GM12878 (cell line): Measurements from ENCODE around the gene RPAP3. TPM values are rescaled to one million over a fixed set of nuclear protein-coding genes. Genes with fewer than 3 reads are reported as not detected.
A peak's percentile ranks its signal among the peaks of the same experiment; 100 is the strongest.

Source experiments
- ATAC-seq: fragments of 200-7000 bp; cut with Tn5 transposase; 3 replicates; pipeline ENCODE4 v1.9.1; 2020; ENCODE audit warnings: mild to moderate bottlenecking, moderate library complexity
- BruUV-seq: library from RNA; stranded (reverse); fragments of 400-500 nt; replicated peaks from 2 replicates; lab custom pipeline; 2021; lab: Mats Ljungman, UMichigan
- CTCF ChIA-PET: fragments of 300-600 bp; sonication (Branson Sonifier 250); formaldehyde crosslinking; extraction: SDS; loops from one replicate; lab custom pipeline; 2021; ENCODE audit warnings: inconsistent platforms; lab: Yijun Ruan, JAX
- POLR2A ChIA-PET: fragments of 350-600 bp; formaldehyde crosslinking; extraction: SDS; loops from one replicate; lab custom pipeline; 2021; ENCODE audit warnings: inconsistent platforms; lab: Charles Lee
- RAD21 ChIA-PET: fragments of 300-600 bp; sonication (Branson Sonifier 250); formaldehyde crosslinking; loops from one replicate; lab custom pipeline; 2023; ENCODE audit warnings: antibody characterized with exemption; ENCODE audit not compliant: unreplicated experiment; lab: Charles Lee
- SMC1A ChIA-PET: fragments of 300-600 bp; sonication (Branson Sonifier 250); formaldehyde crosslinking; loops from one replicate; lab custom pipeline; 2023; ENCODE audit not compliant: unreplicated experiment, uncharacterized antibody; lab: Charles Lee
- DNase-seq: peaks from one replicate; pipeline ENCODE4 v3.0.0-alpha.2; 2011; ENCODE audit warnings: low read depth, low spot score
- FAIRE-seq: peaks from 3 replicates; lab custom pipeline; 2011; peaks lifted over from hg19 to GRCh38; lab: Jason Lieb, UNC
- H2AFZ ChIP-seq: 2 replicates; pipeline ENCODE4 v1.6.0; 2011; ENCODE audit warnings: low read depth, low read length, control low read depth; ENCODE audit not compliant: control insufficient read depth
- H3K27ac ChIP-seq: 2 replicates; pipeline ENCODE4 v1.5.1; 2011; ENCODE audit warnings: control low read depth; ENCODE audit not compliant: control insufficient read depth, insufficient read depth
- H3K27me3 ChIP-seq, 2 experiments: replicated peaks in 1 of 2; 2 replicates each; pipeline versions ENCODE4 v1.6.0 to v1.6.1; 2011; ENCODE audit warnings: low read length in 1 of 2; ENCODE audit not compliant: control insufficient read depth in 2 of 2, insufficient read depth in 2 of 2
- H3K36me3 ChIP-seq, 2 experiments: 2 replicates each; pipeline ENCODE4 v1.5.1; 2011; ENCODE audit warnings: low read length in 1 of 2; ENCODE audit not compliant: control insufficient read depth in 2 of 2, insufficient read depth in 2 of 2
- H3K4me1 ChIP-seq: 2 replicates; pipeline ENCODE4 v1.6.1; 2011; ENCODE audit warnings: mild to moderate bottlenecking, low read length, moderate library complexity, mixed read lengths; ENCODE audit not compliant: control insufficient read depth, insufficient read depth
- H3K4me2 ChIP-seq: 2 replicates; pipeline ENCODE4 v1.6.0; 2011; ENCODE audit warnings: control low read depth; ENCODE audit not compliant: control insufficient read depth, insufficient read depth
- H3K4me3 ChIP-seq: fragments of 200-600 bp; sonication (generic); 2 replicates; pipeline ENCODE4 v1.5.1; 2016
- H3K79me2 ChIP-seq: 2 replicates; pipeline ENCODE4 v1.6.0; 2011; ENCODE audit warnings: low read length; ENCODE audit not compliant: control insufficient read depth, insufficient read depth
- H3K9ac ChIP-seq: 2 replicates; pipeline ENCODE4 v1.8.0; 2011; ENCODE audit warnings: low read length, control low read depth, mixed read lengths; ENCODE audit not compliant: control insufficient read depth, insufficient read depth
- H3K9me3 ChIP-seq: replicated peaks from 3 replicates; pipeline ENCODE4 v1.5.1; 2011; ENCODE audit warnings: mild to moderate bottlenecking, low read length; ENCODE audit not compliant: control insufficient read depth, insufficient read depth
- H4K20me1 ChIP-seq: 2 replicates; pipeline ENCODE4 v1.6.0; 2011; ENCODE audit not compliant: control insufficient read depth, insufficient read depth
- CHD4 ChIP-seq: fragments of 200-600 bp; sonication (generic); IDR thresholded peaks from 2 replicates; pipeline ENCODE4 v1.6.1; 2016; ENCODE audit warnings: mild to moderate bottlenecking
- JUNB ChIP-seq: IDR thresholded peaks from 2 replicates; pipeline ENCODE4 v1.6.1; 2016; ENCODE audit warnings: antibody characterized with exemption, mild to moderate bottlenecking
- MEF2B ChIP-seq: fragments of 450-650 bp; IDR thresholded peaks from 2 replicates; pipeline ENCODE4 v1.6.1; 2018; ENCODE audit warnings: mild to moderate bottlenecking, moderate library complexity; ENCODE audit not compliant: partially characterized antibody, poor library complexity, severe bottlenecking
- RAD21 ChIP-seq: IDR thresholded peaks from 2 replicates; pipeline ENCODE4 v1.6.1; 2011; ENCODE audit warnings: mild to moderate bottlenecking, low read depth, low read length, moderate library complexity; ENCODE audit not compliant: insufficient read depth
- RB1 ChIP-seq: fragments of 450-650 bp; formaldehyde crosslinking; IDR thresholded peaks from 2 replicates; pipeline ENCODE4 v1.6.1; 2017; ENCODE audit warnings: mild to moderate bottlenecking, borderline replicate concordance
- ZNF274 ChIP-seq: IDR thresholded peaks from one replicate; pipeline ENCODE4 v1.8.0; 2011; ENCODE audit not compliant: insufficient read length, insufficient read depth
- WGBS: methylation state at CpG from one replicate; pipeline ENCODE4 v1.1.6; 2016; ENCODE audit warnings: low lambda C conversion rate; ENCODE audit not compliant: insufficient replicate concordance, insufficient coverage; ENCODE audit errors: missing lambda C conversion rate; 5-methylcytosine and 5-hydroxymethylcytosine counted together
- in situ Hi-C: fragments of 300-500 bp; cut with MboI; formaldehyde crosslinking; loops from 9 replicates; pipeline ENCODE4 v1.14.3; 2018; ENCODE audit warnings: mixed read lengths
- intact Hi-C: fragments of 100-400 bp; cut with micrococcal nuclease; formaldehyde crosslinking; loops from one replicate; pipeline ENCODE4 v1.14.2; 2022; ENCODE audit not compliant: unreplicated experiment
- polyA plus RNA-seq, 11 experiments: library from polyadenylated mRNA; depleted of rRNA in 4 of 11; unstranded in 6 of 11; stranded (reverse) in 5 of 11; fragments of >200 nt; fragmentation: Nextera tagmentation in 4 of 11; fragmentation: Illumina TruSeq in 1 of 11; extraction: Ambion mirVana in 4 of 11; extraction: Trizol in 1 of 11; gene quantifications; 1 replicate in 1 of 11; 2 replicates in 10 of 11; pipeline versions ENCODE4 v1.2.1 to v1.2.3, GENCODE V29; 2011 to 2016; ENCODE audit warnings: inconsistent platforms in 2 of 11, missing spikeins in 2 of 11, low read depth in 1 of 11
- total RNA-seq, 4 experiments: library from RNA; depleted of rRNA in 3 of 4; stranded (reverse); fragments of >200 nt in 3 of 4; fragmentation: Illumina TruSeq in 1 of 4; extraction: Trizol in 1 of 4; gene quantifications; 2 replicates each; pipeline versions ENCODE4 v1.2.1 to v1.2.3, GENCODE V29; 2013 to 2021
- TF ChIP-seq, protein P1 (sequence below): IDR thresholded peaks from 2 replicates; pipeline ENCODE4 v1.6.1; 2012; ENCODE audit warnings: low read depth, low read length, improper control_type of control experiment

Gene RPAP3
- total and polyA plus RNA-seq, 10 of the 15 experiments (the other 5 are each of a cell fraction or from before 2014, with no cell fraction given) = 14.1 to 50.6 (median 28.4) TPM

DNA sequence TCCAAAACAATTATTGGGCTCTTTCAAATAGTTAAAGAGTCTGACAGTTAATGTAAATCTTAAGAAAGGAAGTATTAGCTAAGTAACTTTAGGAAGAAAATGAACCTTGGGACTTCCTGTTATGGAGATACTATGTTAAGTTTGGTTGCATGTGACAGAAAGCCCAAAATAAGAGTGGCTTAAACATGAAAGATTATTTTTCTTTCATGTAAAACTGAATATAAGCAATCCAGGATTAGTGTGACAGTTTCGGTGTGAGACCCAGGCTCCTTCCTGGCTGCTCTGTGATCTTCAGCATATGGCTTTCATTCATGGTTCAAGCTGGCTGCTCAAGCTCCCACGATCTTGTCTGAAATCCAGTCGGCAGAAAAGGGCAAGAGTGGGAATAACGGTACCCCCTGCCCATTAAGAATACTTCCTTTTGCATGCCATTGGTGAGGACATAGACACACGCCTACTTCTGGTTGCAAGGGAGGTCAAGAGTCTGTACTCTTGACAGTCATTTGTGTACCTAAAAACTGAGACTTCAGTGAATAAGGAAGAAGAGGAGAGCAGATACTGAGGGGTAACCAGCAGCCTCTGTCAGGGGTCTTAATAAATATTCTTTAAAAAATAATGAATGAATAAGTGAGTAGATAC is 2.2 kb upstream of the RPAP3 start:
- Histone ChIP-seq H3K27ac (peak overlapping the region; percentile 35), H3K9me3 (no peaks in the 10 kb centered on the region), H3K4me3 (no peak overlapping the region; the same call in 1 of the 2 replicates), H3K4me1 (peaks cover 32% of the 10 kb centered on the region), H2AFZ (peak overlapping the region; percentile 16), H3K4me2 (peak overlapping the region; percentile 81), H3K27me3 (no peaks in the 10 kb centered on the region), H3K79me2 (peaks cover 34% of the 10 kb centered on the region), H4K20me1 (no peaks in the 10 kb centered on the region), H3K36me3 (no peaks in the 10 kb centered on the region), H3K9ac (0 out of 2 replicates have a peak overlapping the region, but pooled peaks have one; percentile 4)
- DNase-seq (no peak), ATAC-seq (no peak), FAIRE-seq (peak; percentile 7)
- ChIA-PET RAD21 (interaction anchor here (0.9 to 9.0 kb wide), 5 partner anchors 33 to 197 kb away, joined by 3 to 61 read pairs (median 4); partner anchors contain the start of gene VDR), CTCF (interaction anchor here (1.1 to 9.7 kb wide), 12 partner anchors 10 to 130 kb away, joined by 3 to 102 read pairs (median 10); partner anchors contain the start of gene RAPGEF3), SMC1A (interaction anchor here (0.6 to 3.5 kb wide), 10 partner anchors 9 to 1187 kb away, joined by 3 to 16 read pairs (median 4); partner anchors contain the start of gene ENDOU), POLR2A (interaction anchor here (1.1 to 1.6 kb wide), 3 partner anchors 11 to 50 kb away, joined by 3 to 6 read pairs (median 4); no protein-coding TSS in a partner anchor)
- WGBS = 0% methylated on average over 5 of the region's 5 CpGs
- in situ Hi-C loops (no loop called here), intact Hi-C loops (loop anchor here (10.0 kb wide), 1 partner anchor 1443 kb away; the partner anchor contains the start of gene SLC38A1)
- no TSS peak for BruUV-seq
- no peak for TF ChIP-seq CHD4
- TF ChIP-seq ZNF274 = no peak
- TF ChIP-seq JUNB = peak; percentile 48
- TF ChIP-seq RB1 = no peak

DNA sequence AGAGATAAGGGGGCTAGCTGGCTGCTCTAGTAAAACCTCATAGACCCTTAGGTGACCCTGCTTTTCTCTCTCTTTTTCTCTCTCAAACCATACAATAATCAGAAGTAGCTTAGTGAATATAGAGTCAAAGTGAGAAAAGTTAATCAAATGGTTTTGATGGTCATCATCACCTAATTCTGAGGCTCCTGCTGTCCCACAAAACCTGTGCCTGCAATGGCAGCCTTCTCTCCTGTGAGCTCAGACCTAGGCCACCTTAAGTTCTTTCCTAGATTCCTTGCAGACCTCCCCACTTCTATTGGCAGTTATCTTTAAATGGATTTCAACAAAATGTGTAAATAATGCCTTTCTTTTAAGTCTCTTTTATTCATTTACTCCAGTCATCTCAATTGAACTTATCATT is 1.5 kb upstream of the RPAP3 start:
- TF ChIP-seq, protein P1, sequence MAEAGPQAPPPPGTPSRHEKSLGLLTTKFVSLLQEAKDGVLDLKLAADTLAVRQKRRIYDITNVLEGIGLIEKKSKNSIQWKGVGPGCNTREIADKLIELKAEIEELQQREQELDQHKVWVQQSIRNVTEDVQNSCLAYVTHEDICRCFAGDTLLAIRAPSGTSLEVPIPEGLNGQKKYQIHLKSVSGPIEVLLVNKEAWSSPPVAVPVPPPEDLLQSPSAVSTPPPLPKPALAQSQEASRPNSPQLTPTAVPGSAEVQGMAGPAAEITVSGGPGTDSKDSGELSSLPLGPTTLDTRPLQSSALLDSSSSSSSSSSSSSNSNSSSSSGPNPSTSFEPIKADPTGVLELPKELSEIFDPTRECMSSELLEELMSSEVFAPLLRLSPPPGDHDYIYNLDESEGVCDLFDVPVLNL = no peak
- TF ChIP-seq RAD21 (no peak), MEF2B (no peak)
- TF ChIP-seq, all 136 proteins: peak for 0
- ChIA-PET POLR2A (interaction anchor here (0.7 to 1.6 kb wide), 4 partner anchors 11 to 50 kb away, joined by 3 to 6 read pairs (median 4); no protein-coding TSS in a partner anchor), SMC1A (interaction anchor here (0.6 to 3.5 kb wide), 11 partner anchors 8 to 1186 kb away, joined by 3 to 16 read pairs (median 4); partner anchors contain the start of gene ENDOU), CTCF (interaction anchor here (0.6 to 9.7 kb wide), 13 partner anchors 9 to 130 kb away, joined by 3 to 102 read pairs (median 8); partner anchors contain the start of gene RAPGEF3), RAD21 (interaction anchor here (0.9 to 9.0 kb wide), 6 partner anchors 34 to 198 kb away, joined by 3 to 61 read pairs (median 4); partner anchors contain the start of gene VDR)
- H3K27ac ChIP-seq = peak overlapping the region; percentile 85; the same call in 1 of the 2 replicates
- peaks cover 38% of the 10 kb centered on the region for H3K79me2 ChIP-seq
- H4K20me1 ChIP-seq = no peaks in the 10 kb centered on the region
- 0 out of 2 replicates have a peak overlapping the region, but pooled peaks have one; percentile 35 for H3K4me3 ChIP-seq
- no TSS peak for BruUV-seq
- H3K4me2 ChIP-seq = peak overlapping the region; percentile 81
- in situ Hi-C loops = no loop called here
- FAIRE-seq (no peak), ATAC-seq (no peak), DNase-seq (no peak)
- intact Hi-C loops = loop anchor here (10.0 kb wide), 1 partner anchor 1443 kb away; the partner anchor contains the start of gene SLC38A1
- no peaks in the 10 kb centered on the region for H3K36me3 ChIP-seq
- H3K27me3 ChIP-seq = no peaks in the 10 kb centered on the region
- H3K4me1 ChIP-seq = peaks cover 32% of the 10 kb centered on the region
- H3K9me3 ChIP-seq = no peaks in the 10 kb centered on the region
- no peak overlapping the region for H3K9ac ChIP-seq
- no peak overlapping the region for H2AFZ ChIP-seq
